ENCODE measurements around the gene PMEPA1.

PMEPA1 gene

DNA sequence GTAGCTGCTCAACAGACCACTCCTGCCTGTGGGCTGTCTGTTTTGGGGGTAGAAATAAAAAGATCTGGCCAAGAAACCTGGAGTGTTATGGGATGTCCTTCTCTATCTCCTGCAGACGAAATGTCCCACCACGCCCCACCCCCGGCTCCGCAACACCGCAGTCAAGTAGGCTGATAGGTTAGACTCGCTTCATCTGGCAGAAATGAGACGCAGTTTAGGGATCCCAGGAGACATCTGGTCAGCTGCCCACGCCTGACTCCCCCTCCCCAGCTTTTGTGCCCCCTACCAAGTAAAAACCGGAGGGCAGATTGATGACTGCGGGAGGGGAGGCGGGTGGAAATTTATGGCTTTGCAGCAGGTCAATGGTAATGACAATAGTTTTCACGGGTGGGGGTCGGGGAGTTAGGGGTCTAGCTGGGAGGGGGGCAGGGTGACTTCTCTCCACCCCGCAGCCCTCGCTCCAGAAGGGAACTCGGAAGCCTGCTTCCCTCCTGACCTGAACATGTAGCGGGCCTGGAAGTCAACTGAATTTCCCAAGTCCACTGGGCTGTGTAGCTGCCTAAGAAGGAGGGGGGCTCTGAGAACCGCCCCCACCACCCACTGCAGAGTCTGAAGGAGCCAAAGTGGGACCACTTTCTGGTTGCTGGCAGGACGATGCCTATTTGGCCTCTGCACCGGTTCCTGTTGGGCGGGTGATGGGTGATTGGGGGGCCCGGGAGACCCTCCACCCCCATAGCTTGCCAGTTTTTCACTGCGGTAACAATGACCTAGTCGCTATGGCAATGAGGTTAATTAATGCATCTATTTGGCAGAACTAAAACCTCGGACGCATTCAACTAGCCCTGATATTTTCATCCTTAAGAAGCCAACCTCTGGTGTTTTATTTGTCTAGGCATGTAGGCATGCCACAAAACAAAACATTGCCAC, 25.7 kb downstream of the PMEPA1 start:
- Histone ChIP-seq H4K91ac (ENCODE audit: low read depth, low read length, poor library complexity) (no peak overlapping the region), H3K4me3 (ENCODE audit: low read length in 2 of 2) (no peak overlapping the region), H2BK120ac (ENCODE audit: low read depth, low read length) (no peak overlapping the region), H3K27ac (replicated peaks; ENCODE audit: low read length) (no peak overlapping the region), H2BK5ac (ENCODE audit: low read length) (no peak overlapping the region), H3K27me3 (ENCODE audit: control insufficient read depth in 3 of 3, insufficient read depth in 3 of 3, low read depth in 1 of 3, low read length in 3 of 3) (peaks cover 0 to 11% (median 2%) of the 10 kb centered on the region in 3 experiments), H3K36me3 (replicated peaks in 1 of 2; ENCODE audit: control insufficient read depth in 2 of 2, insufficient read depth in 2 of 2, low read length in 2 of 2) (no peaks in the 10 kb centered on the region), H3K18ac (ENCODE audit: low read length) (no peak overlapping the region), H2BK15ac (ENCODE audit: low read length) (no peak overlapping the region), H3K79me1 (ENCODE audit: low read depth, low read length) (no peaks in the 10 kb centered on the region), H3K14ac (ENCODE audit: low read length) (no peak overlapping the region), H3K4me2 (ENCODE audit: insufficient read depth, low read length, poor library complexity, severe bottlenecking) (no peak overlapping the region), H2BK12ac (ENCODE audit: low read length) (no peak overlapping the region), H3K4me1 (ENCODE audit: control insufficient read depth in 2 of 2, insufficient read depth in 1 of 2, low read depth in 1 of 2, low read length in 2 of 2) (peaks cover 17 to 28% of the 10 kb centered on the region in 2 donors), H3K4ac (ENCODE audit: low read length) (no peak overlapping the region), H2AFZ (ENCODE audit: low read length) (peak overlapping the region; percentile 15), H2AK5ac (ENCODE audit: low read depth, low read length) (no peak overlapping the region), H3K23ac (ENCODE audit: low read depth, low read length, poor library complexity) (no peak overlapping the region), H3K9me3 (replicated peaks in 1 of 2; ENCODE audit: control insufficient read depth in 2 of 2, insufficient read depth in 1 of 2, low read depth in 1 of 2, low read length in 2 of 2) (no peaks in the 10 kb centered on the region), H4K8ac (ENCODE audit: low read depth, low read length) (no peak overlapping the region), H3K9ac (ENCODE audit: low read depth, low read length, poor library complexity) (no peak overlapping the region)
- no peak for DNase-seq (ENCODE audit: low spot score)
- no CpG with 5 or more reads among the region's 26 CpGs for WGBS, 2 donors (ENCODE audit: extremely low coverage in 2 of 2, insufficient read length in 2 of 2, insufficient replicate concordance in 1 of 2)

DNA sequence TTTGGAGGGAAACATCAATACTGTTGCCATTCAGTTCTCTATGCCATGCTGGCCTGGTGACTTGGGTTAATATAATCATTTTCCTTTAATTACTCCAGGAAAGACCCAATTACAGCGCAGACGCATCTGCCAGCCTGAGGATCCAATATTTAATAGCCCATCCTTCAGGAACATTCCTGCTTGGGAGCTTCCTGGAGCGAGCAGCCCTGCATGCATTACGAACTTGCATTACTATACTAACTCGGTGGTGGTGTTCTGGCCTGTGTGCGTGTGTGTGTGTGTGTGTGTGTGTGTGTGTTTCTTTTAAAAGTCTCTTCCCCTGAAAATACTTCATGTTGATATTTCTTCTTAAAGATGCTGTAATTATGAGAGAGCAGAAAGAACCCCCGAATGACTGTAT, 26.5 kb downstream of the PMEPA1 start:
- no peak overlapping the region for H2AK5ac ChIP-seq (ENCODE audit: low read depth, low read length)
- no peak overlapping the region for H2BK120ac ChIP-seq (ENCODE audit: low read depth, low read length)
- H3K4me1 ChIP-seq (ENCODE audit: control insufficient read depth in 2 of 2, insufficient read depth in 1 of 2, low read depth in 1 of 2, low read length in 2 of 2) = peaks cover 15 to 28% of the 10 kb centered on the region in 2 donors
- no peak overlapping the region for H3K23ac ChIP-seq (ENCODE audit: low read depth, low read length, poor library complexity)
- H2BK5ac ChIP-seq (ENCODE audit: low read length) = no peak overlapping the region
- no peak overlapping the region for H4K8ac ChIP-seq (ENCODE audit: low read depth, low read length)
- H3K9ac ChIP-seq (ENCODE audit: low read depth, low read length, poor library complexity) = no peak overlapping the region
- H4K91ac ChIP-seq (ENCODE audit: low read depth, low read length, poor library complexity) = no peak overlapping the region
- no peak overlapping the region for H3K18ac ChIP-seq (ENCODE audit: low read length)
- no peak overlapping the region for H3K27ac ChIP-seq (replicated peaks; ENCODE audit: low read length)
- no peak overlapping the region for H3K4me3 ChIP-seq (ENCODE audit: low read length in 2 of 2)
- no peak overlapping the region for H2BK15ac ChIP-seq (ENCODE audit: low read length)
- peaks cover 0 to 9% (median 2%) of the 10 kb centered on the region in 3 experiments for H3K27me3 ChIP-seq (ENCODE audit: control insufficient read depth in 3 of 3, insufficient read depth in 3 of 3, low read depth in 1 of 3, low read length in 3 of 3)
- H3K9me3 ChIP-seq (replicated peaks in 1 of 2; ENCODE audit: control insufficient read depth in 2 of 2, insufficient read depth in 1 of 2, low read depth in 1 of 2, low read length in 2 of 2) = no peaks in the 10 kb centered on the region
- H2AFZ ChIP-seq (ENCODE audit: low read length) = no peak overlapping the region
- H3K14ac ChIP-seq (ENCODE audit: low read length) = no peak overlapping the region
- H3K4ac ChIP-seq (ENCODE audit: low read length) = no peak overlapping the region
- H3K79me1 ChIP-seq (ENCODE audit: low read depth, low read length) = no peaks in the 10 kb centered on the region
- DNase-seq (ENCODE audit: low spot score) = no peak
- no peak overlapping the region for H3K4me2 ChIP-seq (ENCODE audit: insufficient read depth, low read length, poor library complexity, severe bottlenecking)
- H3K36me3 ChIP-seq (replicated peaks in 1 of 2; ENCODE audit: control insufficient read depth in 2 of 2, insufficient read depth in 2 of 2, low read length in 2 of 2) = no peaks in the 10 kb centered on the region
- H2BK12ac ChIP-seq (ENCODE audit: low read length) = no peak overlapping the region
- no CpG with 5 or more reads among the region's 7 CpGs for WGBS, 2 donors (ENCODE audit: extremely low coverage in 2 of 2, insufficient read length in 2 of 2, insufficient replicate concordance in 1 of 2)

DNA sequence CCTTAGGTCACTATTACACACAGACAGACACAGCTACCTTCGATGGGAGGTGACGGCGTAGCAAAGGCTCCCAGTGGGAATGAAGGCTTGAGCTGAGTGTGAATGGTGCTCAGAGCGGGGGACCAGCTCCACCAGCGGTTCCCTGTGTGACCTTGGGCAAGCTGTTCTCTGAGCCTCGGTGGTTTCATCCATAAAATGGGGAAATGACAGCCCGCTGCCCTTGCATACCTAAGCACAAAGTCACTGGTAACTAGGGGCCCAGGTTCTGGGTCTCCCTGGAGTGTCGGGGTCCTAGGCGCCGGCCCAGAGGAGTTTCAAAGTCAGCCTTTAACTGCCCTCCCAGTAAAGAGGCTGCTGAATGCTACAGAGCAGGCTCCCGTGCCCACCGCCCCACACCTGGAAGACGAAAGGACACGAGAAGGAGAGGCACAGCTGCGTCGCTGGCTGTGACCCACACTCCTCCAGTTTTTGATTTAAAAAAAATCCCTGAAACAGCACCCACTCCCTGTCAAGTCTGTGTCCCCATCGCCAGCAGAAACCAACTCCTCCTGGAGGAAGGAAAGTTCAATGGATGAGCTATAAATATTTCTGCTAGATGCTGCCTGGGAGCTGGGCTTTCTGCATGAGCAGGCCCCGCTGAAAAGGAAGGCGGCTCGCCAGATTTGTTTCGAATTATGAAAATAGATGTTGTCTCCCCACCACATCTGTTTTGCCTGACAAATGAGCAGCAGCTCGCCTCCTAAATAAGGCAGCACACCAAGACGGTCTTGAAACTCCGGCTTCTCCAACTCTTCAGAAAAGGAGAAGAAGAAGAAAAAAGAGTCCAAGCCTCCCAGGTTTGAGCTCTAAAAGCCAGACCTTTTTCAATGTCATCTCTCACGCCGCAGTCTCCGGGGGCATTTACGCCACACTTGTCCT, 27.4 kb downstream of the PMEPA1 start:
- Histone ChIP-seq H3K4me2 (ENCODE audit: insufficient read depth, low read length, poor library complexity, severe bottlenecking) (no peak overlapping the region), H3K9me3 (replicated peaks in 1 of 2; ENCODE audit: control insufficient read depth in 2 of 2, insufficient read depth in 1 of 2, low read depth in 1 of 2, low read length in 2 of 2) (no peaks in the 10 kb centered on the region), H3K27ac (replicated peaks; ENCODE audit: low read length) (no peak overlapping the region), H3K18ac (ENCODE audit: low read length) (no peak overlapping the region), H2AK5ac (ENCODE audit: low read depth, low read length) (no peak overlapping the region), H3K9ac (ENCODE audit: low read depth, low read length, poor library complexity) (no peak overlapping the region), H2BK120ac (ENCODE audit: low read depth, low read length) (no peak overlapping the region), H3K23ac (ENCODE audit: low read depth, low read length, poor library complexity) (no peak overlapping the region), H3K4me1 (ENCODE audit: control insufficient read depth in 2 of 2, insufficient read depth in 1 of 2, low read depth in 1 of 2, low read length in 2 of 2) (peaks cover 15 to 28% of the 10 kb centered on the region in 2 donors), H2BK15ac (ENCODE audit: low read length) (no peak overlapping the region), H2BK12ac (ENCODE audit: low read length) (no peak overlapping the region), H3K27me3 (ENCODE audit: control insufficient read depth in 3 of 3, insufficient read depth in 3 of 3, low read depth in 1 of 3, low read length in 3 of 3) (peaks cover 0 to 9% (median 2%) of the 10 kb centered on the region in 3 experiments), H3K4ac (ENCODE audit: low read length) (no peak overlapping the region), H2AFZ (ENCODE audit: low read length) (no peak overlapping the region), H3K4me3 (ENCODE audit: low read length in 2 of 2) (no peak overlapping the region), H4K8ac (ENCODE audit: low read depth, low read length) (no peak overlapping the region), H2BK5ac (ENCODE audit: low read length) (no peak overlapping the region), H4K91ac (ENCODE audit: low read depth, low read length, poor library complexity) (no peak overlapping the region), H3K36me3 (replicated peaks in 1 of 2; ENCODE audit: control insufficient read depth in 2 of 2, insufficient read depth in 2 of 2, low read length in 2 of 2) (no peaks in the 10 kb centered on the region), H3K14ac (ENCODE audit: low read length) (no peak overlapping the region), H3K79me1 (ENCODE audit: low read depth, low read length) (no peaks in the 10 kb centered on the region)
- no CpG with 5 or more reads among the region's 28 CpGs for WGBS, 2 donors (ENCODE audit: extremely low coverage in 2 of 2, insufficient read length in 2 of 2, insufficient replicate concordance in 1 of 2)
- DNase-seq (ENCODE audit: low spot score) = no peak
